Measurements from ENCODE around the gene PRDX6.

- no peak for TF ChIP-seq ESRRA (IDR thresholded peaks at IDR 0.05; ENCODE audit: low read length)
- TF ChIP-seq JUND (IDR thresholded peaks at IDR 0.05; ENCODE audit: low read depth, low read length): no peak
- no peak for TF ChIP-seq NR2C2 (IDR thresholded peaks at IDR 0.05; ENCODE audit: borderline replicate concordance, control insufficient read depth, insufficient read length, low read depth)
- no peak for TF ChIP-seq CTCF (IDR thresholded peaks at IDR 0.05 in 2 of 3, conservative IDR thresholded peaks at IDR 0.05 in 1 of 3; ENCODE audit: control insufficient read depth in 2 of 3, extremely low read depth in 1 of 3, insufficient read depth in 1 of 3, low read depth in 3 of 3, low read length in 3 of 3)
- no peak for TF ChIP-seq PRDM15 (CRISPR knock-in tag; IDR thresholded peaks at IDR 0.05)
- TF ChIP-seq NFIC (IDR thresholded peaks at IDR 0.05; ENCODE audit: low read depth, low read length): no peak
- TF ChIP-seq BCL3 (IDR thresholded peaks at IDR 0.05; ENCODE audit: borderline replicate concordance, insufficient read depth, low read depth, low read length, poor library complexity, severe bottlenecking): no peak
- TF ChIP-seq PML (IDR thresholded peaks at IDR 0.05; ENCODE audit: low read length): no peak
- TF ChIP-seq SPI1 (IDR thresholded peaks at IDR 0.05; ENCODE audit: borderline replicate concordance, insufficient read depth, low read depth, low read length): no peak
- TF ChIP-seq SKIL (IDR thresholded peaks at IDR 0.05; ENCODE audit: low read depth, poor library complexity, severe bottlenecking): no peak
- no peak for TF ChIP-seq EZH2 (IDR thresholded peaks at IDR 0.05; ENCODE audit: borderline replicate concordance, control insufficient read depth, low read depth, low read length)
- no peak for TF ChIP-seq GABPA (IDR thresholded peaks at IDR 0.05; ENCODE audit: low read depth)
- TF ChIP-seq NR2C1 (IDR thresholded peaks at IDR 0.05): no peak
- TF ChIP-seq IRF3 (IDR thresholded peaks at IDR 0.05): no peak
Measured at GRCh38 chr1:173491508-173491907, 14.4 kb downstream of the PRDX6 start.
